Calu3 (cell line): ENCODE measurements around the gene TSEN15. TPM values are rescaled to one million over a fixed set of nuclear protein-coding genes. Genes with fewer than 3 reads are reported as not detected.

ENCODE experiments used
- BruUV-seq: library from RNA; stranded (reverse); fragments of 400-500 nt; replicated peaks from 2 replicates; lab custom pipeline; 2021; lab: Mats Ljungman, UMichigan
- CTCF ChIA-PET: fragments of 300-600 bp; sonication (Branson Sonifier 250); formaldehyde crosslinking; loops from one replicate; lab custom pipeline; 2022; ENCODE audit warnings: antibody characterized with exemption; lab: Charles Lee
- DNase-seq: peaks from one replicate; pipeline ENCODE4 v3.0.0; 2022
- H3K27ac Mint-ChIP-seq: one replicate; pipeline ENCODE4 v1.8.0; 2022; ENCODE audit warnings: mixed read lengths; ENCODE audit not compliant: unreplicated experiment
- H3K27me3 Mint-ChIP-seq: one replicate; pipeline ENCODE4 v1.8.0; 2022; ENCODE audit warnings: mixed read lengths; ENCODE audit not compliant: unreplicated experiment
- H3K36me3 Mint-ChIP-seq: one replicate; pipeline ENCODE4 v1.8.0; 2022; ENCODE audit warnings: mild to moderate bottlenecking, moderate library complexity, mixed read lengths; ENCODE audit not compliant: insufficient read depth, unreplicated experiment
- H3K4me1 Mint-ChIP-seq: one replicate; pipeline ENCODE4 v1.8.0; 2022; ENCODE audit warnings: mild to moderate bottlenecking, low read depth, mixed read lengths; ENCODE audit not compliant: unreplicated experiment
- H3K4me3 Mint-ChIP-seq: one replicate; pipeline ENCODE4 v1.8.0; 2022; ENCODE audit warnings: mild to moderate bottlenecking, low read depth, moderate library complexity, mixed read lengths; ENCODE audit not compliant: unreplicated experiment
- H3K9me3 Mint-ChIP-seq: one replicate; pipeline ENCODE4 v1.8.0; 2022; ENCODE audit warnings: low read depth, mixed read lengths; ENCODE audit not compliant: unreplicated experiment
- intact Hi-C: fragments of 100-400 bp; cut with micrococcal nuclease; formaldehyde crosslinking; loops from one replicate; pipeline ENCODE4 v1.10.0; 2022; ENCODE audit not compliant: unreplicated experiment
- total RNA-seq: library from RNA; stranded (reverse); gene quantifications from 2 replicates; pipeline ENCODE4 v1.2.3, GENCODE V29; 2022
- TF ChIP-seq, protein P1 (sequence below): fragments of 200-600 bp; IDR thresholded peaks from one replicate; pipeline ENCODE4 v1.8.0; 2022; ENCODE audit warnings: antibody characterized with exemption; ENCODE audit not compliant: unreplicated experiment

The TSEN15 gene
- total RNA-seq, 1 experiment from 2014 or later = 62.6 TPM

DNA sequence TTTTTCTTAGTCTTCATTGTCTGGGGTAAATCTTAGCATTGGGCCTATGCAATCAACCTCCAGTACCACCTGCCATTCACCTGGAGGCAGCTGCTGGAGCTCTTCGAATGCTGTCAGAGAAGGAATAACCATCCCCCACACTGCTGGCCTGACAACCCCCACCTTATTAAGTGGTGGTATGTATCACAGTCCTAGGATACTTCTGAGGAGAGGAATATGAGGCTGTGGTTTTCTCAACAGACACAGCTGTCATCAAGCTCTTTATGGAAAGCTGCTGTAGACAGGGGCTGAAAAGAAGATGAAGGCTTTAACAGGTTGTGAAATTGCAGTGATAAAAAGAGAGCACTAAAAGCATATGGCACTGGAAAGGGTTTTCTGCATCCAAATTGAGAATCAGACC lies 61.7 kb downstream of the TSEN15 start:
- Mint-ChIP-seq H3K27ac (no peak overlapping the region), H3K36me3 (no peaks in the 10 kb centered on the region), H3K9me3 (no peaks in the 10 kb centered on the region), H3K27me3 (no peaks in the 10 kb centered on the region), H3K4me3 (no peak overlapping the region), H3K4me1 (no peaks in the 10 kb centered on the region)
- CTCF ChIA-PET = no interaction called here
- intact Hi-C loops = no loop called here
- BruUV-seq = no TSS peak
- no peak for DNase-seq
- TF ChIP-seq, protein P1, sequence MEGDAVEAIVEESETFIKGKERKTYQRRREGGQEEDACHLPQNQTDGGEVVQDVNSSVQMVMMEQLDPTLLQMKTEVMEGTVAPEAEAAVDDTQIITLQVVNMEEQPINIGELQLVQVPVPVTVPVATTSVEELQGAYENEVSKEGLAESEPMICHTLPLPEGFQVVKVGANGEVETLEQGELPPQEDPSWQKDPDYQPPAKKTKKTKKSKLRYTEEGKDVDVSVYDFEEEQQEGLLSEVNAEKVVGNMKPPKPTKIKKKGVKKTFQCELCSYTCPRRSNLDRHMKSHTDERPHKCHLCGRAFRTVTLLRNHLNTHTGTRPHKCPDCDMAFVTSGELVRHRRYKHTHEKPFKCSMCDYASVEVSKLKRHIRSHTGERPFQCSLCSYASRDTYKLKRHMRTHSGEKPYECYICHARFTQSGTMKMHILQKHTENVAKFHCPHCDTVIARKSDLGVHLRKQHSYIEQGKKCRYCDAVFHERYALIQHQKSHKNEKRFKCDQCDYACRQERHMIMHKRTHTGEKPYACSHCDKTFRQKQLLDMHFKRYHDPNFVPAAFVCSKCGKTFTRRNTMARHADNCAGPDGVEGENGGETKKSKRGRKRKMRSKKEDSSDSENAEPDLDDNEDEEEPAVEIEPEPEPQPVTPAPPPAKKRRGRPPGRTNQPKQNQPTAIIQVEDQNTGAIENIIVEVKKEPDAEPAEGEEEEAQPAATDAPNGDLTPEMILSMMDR = no peak

DNA sequence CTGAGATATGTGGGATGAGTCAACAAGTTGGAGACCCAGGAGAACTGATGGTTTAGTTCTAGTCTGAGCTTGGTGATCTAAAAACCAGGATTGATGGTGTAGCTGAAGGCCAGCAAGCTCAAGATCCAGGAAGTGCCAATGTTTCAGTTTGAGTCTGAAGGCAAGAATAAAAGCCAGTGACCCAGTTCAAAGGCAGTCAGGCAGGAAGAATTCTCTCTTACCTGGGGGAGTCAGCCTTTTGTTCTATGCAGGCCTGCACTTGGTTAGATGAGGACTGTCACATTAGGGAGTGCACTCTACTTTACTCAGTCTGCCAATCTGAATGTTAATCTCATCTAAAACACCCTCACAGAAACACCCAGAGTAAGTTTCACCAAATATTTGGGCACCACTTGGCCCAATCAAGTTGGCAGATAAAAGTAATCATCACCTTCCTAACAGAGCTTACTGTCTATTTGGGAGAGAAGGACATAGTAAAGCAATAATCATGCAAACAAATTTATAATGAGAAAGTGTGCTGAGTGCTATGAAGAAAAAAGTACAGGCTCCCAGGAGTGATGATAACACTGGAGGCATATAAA lies 63.4 kb downstream of the TSEN15 start:
- DNase-seq = no peak
- H3K36me3 Mint-ChIP-seq = no peaks in the 10 kb centered on the region
- H3K9me3 Mint-ChIP-seq = no peaks in the 10 kb centered on the region
- BruUV-seq = no TSS peak
- no peaks in the 10 kb centered on the region for H3K27me3 Mint-ChIP-seq
- CTCF ChIA-PET = interaction anchor here (0.7 kb wide), 1 partner anchor 10 kb away, joined by 3 read pairs; no protein-coding TSS in a partner anchor
- no peaks in the 10 kb centered on the region for H3K4me1 Mint-ChIP-seq
- H3K27ac Mint-ChIP-seq = no peak overlapping the region
- no peak overlapping the region for H3K4me3 Mint-ChIP-seq
- intact Hi-C loops = no loop called here
- TF ChIP-seq, protein P1 = no peak

DNA sequence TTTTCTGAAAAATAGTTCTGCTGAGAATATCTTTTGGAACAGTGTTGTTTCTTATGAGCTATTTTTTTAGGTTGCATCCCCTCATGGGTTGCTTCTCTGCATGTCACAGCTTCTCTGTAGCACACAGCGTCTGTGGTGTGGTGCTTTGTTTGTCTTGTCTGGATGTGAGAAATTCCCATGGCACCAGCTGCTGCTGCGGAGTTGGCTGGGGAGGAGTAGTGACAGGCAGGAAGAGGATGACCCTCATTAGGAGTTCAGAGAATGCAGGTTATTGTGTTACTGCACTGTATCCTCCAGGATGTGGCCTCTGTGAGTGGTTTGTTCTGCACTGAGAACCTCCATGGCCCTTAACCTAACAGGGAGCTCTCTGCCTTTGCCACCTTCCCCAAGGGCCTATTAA lies 64.8 kb downstream of the TSEN15 start:
- no peaks in the 10 kb centered on the region for H3K9me3 Mint-ChIP-seq
- H3K4me1 Mint-ChIP-seq = no peaks in the 10 kb centered on the region
- CTCF ChIA-PET = no interaction called here
- TF ChIP-seq, protein P1 = no peak
- BruUV-seq = no TSS peak
- no peak overlapping the region for H3K27ac Mint-ChIP-seq
- H3K27me3 Mint-ChIP-seq = no peaks in the 10 kb centered on the region
- no peak for DNase-seq
- intact Hi-C loops = no loop called here
- no peak overlapping the region for H3K4me3 Mint-ChIP-seq
- no peaks in the 10 kb centered on the region for H3K36me3 Mint-ChIP-seq

DNA sequence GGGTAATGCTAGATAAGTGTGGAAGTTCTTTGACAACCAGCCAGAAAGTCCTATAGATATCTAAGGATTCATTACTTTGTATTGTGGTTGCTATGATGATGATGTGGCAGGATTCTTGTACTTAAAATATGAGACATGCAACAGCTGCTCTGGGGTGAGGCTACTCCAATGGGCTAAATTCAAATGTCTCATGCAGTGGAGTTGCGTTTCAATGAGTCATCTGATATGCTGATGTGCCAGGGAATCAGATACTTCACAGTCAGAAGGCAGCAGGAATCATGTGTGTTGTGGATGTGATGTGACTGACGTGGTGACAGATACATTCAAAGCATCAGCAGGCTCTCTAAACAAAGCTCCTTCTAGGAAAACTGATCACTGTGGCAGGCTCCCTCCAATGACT lies 66.5 kb downstream of the TSEN15 start:
- no peaks in the 10 kb centered on the region for H3K9me3 Mint-ChIP-seq
- H3K36me3 Mint-ChIP-seq = no peaks in the 10 kb centered on the region
- H3K27me3 Mint-ChIP-seq = no peaks in the 10 kb centered on the region
- H3K4me1 Mint-ChIP-seq = no peaks in the 10 kb centered on the region
- DNase-seq = no peak
- no peak overlapping the region for H3K27ac Mint-ChIP-seq
- TF ChIP-seq, protein P1 = no peak
- CTCF ChIA-PET = no interaction called here
- intact Hi-C loops = no loop called here
- no peak overlapping the region for H3K4me3 Mint-ChIP-seq
- no TSS peak for BruUV-seq

Other genes with a start within 250 kb of the TSEN15 start
- 2.7 and 4.8 TPM in 2 replicates for gene RGL1, start 246.6 kb upstream of the TSEN15 start, total RNA-seq
- 5.9 and 6.4 TPM in 2 replicates for gene COLGALT2, start 14.0 kb upstream of the TSEN15 start, total RNA-seq